Motor neuron (in vitro differentiated cells): ENCODE results near the gene SART3. TPM values are rescaled to one million over a fixed set of nuclear protein-coding genes. Genes with fewer than 3 reads are reported as not detected.

Experiments used
- ATAC-seq, 8 experiments: fragments of 200-7000 bp; cut with Tn5 transposase; replicated peaks in 6 of 8; 2 replicates each; pipeline ENCODE4 v1.8.0; 2021; ENCODE audit warnings: mild to moderate bottlenecking in 8 of 8, moderate library complexity in 8 of 8
- H3K27ac ChIP-seq, 2 donors: fragments of 250-450 bp; sonication (Bioruptor Pico); 2 replicates each; pipeline ENCODE4 v1.9.0; 2021; ENCODE audit warnings: antibody characterized with exemption in 2 of 2, mild to moderate bottlenecking in 2 of 2, moderate library complexity in 1 of 2
- H3K4me1 ChIP-seq, 2 donors: fragments of 250-450 bp; sonication (Bioruptor Pico); replicated peaks in 1 of 2; 2 replicates each; pipeline ENCODE4 v1.6.1; 2021; ENCODE audit warnings: antibody characterized with exemption in 2 of 2, mild to moderate bottlenecking in 2 of 2, moderate library complexity in 1 of 2
- H3K4me3 ChIP-seq, 5 donors: fragments of 250-450 bp; sonication (Bioruptor Pico); 2 replicates each; pipeline ENCODE4 v1.9.0; 2021; ENCODE audit warnings: antibody characterized with exemption in 5 of 5, mild to moderate bottlenecking in 5 of 5, moderate library complexity in 4 of 5
- WGBS, 10 experiments: fragments of 450-650 bp; shearing (Covaris generic); methylation state at CpG; one replicate each; pipeline ENCODE4 v1.0.0; 2022; 5-methylcytosine and 5-hydroxymethylcytosine counted together
- in situ Hi-C, 9 experiments: fragments of 400-800 bp; cut with MboI; loops; one replicate each; pipeline ENCODE4 v1.15.0; 2021; ENCODE audit warnings: low sequenced_read_pairs in 9 of 9, low pct_unique_long_range_greater_than_20kb in 2 of 9; ENCODE audit not compliant: unreplicated experiment in 9 of 9
- total RNA-seq, 8 experiments: library from RNA; unstranded; fragments of 300-600 nt; gene quantifications; 2 replicates each; pipeline versions ENCODE4 v1.2.3 to v1.2.4, GENCODE V29; 2022

The SART3 gene, protein sequence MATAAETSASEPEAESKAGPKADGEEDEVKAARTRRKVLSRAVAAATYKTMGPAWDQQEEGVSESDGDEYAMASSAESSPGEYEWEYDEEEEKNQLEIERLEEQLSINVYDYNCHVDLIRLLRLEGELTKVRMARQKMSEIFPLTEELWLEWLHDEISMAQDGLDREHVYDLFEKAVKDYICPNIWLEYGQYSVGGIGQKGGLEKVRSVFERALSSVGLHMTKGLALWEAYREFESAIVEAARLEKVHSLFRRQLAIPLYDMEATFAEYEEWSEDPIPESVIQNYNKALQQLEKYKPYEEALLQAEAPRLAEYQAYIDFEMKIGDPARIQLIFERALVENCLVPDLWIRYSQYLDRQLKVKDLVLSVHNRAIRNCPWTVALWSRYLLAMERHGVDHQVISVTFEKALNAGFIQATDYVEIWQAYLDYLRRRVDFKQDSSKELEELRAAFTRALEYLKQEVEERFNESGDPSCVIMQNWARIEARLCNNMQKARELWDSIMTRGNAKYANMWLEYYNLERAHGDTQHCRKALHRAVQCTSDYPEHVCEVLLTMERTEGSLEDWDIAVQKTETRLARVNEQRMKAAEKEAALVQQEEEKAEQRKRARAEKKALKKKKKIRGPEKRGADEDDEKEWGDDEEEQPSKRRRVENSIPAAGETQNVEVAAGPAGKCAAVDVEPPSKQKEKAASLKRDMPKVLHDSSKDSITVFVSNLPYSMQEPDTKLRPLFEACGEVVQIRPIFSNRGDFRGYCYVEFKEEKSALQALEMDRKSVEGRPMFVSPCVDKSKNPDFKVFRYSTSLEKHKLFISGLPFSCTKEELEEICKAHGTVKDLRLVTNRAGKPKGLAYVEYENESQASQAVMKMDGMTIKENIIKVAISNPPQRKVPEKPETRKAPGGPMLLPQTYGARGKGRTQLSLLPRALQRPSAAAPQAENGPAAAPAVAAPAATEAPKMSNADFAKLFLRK
- total RNA-seq: 10 to 100 TPM; 39.7 to 68.7 (median 46.1) TPM

DNA sequence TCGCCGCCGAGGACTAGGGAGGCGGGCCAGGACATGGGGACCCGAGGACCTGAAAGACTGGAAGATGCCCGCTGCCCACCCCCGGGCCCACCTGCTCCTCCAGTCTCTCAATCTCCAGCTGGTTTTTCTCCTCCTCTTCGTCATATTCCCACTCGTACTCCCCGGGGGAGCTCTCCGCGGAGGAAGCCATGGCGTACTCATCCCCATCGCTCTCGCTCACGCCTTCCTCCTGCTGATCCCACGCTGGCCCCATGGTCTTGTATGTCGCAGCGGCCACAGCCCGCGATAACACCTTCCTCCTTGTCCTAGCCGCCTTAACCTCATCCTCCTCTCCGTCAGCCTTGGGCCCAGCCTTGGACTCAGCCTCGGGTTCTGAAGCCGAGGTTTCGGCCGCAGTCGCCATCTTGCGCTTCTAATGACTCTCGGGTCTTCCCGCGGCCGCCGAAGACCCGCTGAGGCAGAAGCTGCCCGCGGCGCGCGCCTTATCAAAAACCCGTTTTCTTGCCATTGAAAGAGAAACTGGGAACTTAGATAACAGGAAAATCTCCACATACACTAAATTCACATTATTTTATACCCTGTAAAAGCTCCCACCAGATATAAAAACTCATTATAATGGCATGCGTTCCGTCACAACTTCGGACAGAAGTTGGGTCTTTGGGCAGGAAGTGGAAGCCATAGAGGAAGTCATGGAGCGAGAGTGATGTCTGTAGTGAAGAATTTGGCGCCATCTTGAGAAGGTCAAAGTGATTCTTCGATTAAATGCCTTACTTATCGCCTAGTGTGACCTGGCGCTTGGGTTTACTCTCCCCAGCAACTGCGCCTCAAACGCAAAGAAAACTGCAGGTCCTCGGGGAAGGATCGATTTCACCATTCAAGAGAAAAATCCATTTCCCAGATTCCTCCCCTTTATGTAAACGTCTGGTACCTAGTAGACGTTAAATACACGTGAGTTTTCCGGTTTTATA is at the start of gene SART3:
SART3 (minus strand) TSS at position 422 of the 968 bp plus-strand sequence; CDS start at position 403, 19 bp downstream.
- WGBS, 10 experiments: 0 to 3% (median 1%) methylated on average over 1 to 29 of the region's 57 CpGs
- Histone ChIP-seq H3K4me3 (peak within 1 kb of the TSS; percentile 86 to 96 (median 88)), H3K4me1 (peaks cover 9 to 10% of the 10 kb centered on the region in 2 donors), H3K27ac (peak within 1 kb of the TSS; percentile 91 to 98)
- in situ Hi-C loops: loop anchor here in 2 of 9 experiments (5.0 to 10.0 kb wide), 2 partner anchors 54 to 56 kb away; no protein-coding TSS in a partner anchor
- peak; percentile 36 to 53 (median 46) for ATAC-seq

DNA sequence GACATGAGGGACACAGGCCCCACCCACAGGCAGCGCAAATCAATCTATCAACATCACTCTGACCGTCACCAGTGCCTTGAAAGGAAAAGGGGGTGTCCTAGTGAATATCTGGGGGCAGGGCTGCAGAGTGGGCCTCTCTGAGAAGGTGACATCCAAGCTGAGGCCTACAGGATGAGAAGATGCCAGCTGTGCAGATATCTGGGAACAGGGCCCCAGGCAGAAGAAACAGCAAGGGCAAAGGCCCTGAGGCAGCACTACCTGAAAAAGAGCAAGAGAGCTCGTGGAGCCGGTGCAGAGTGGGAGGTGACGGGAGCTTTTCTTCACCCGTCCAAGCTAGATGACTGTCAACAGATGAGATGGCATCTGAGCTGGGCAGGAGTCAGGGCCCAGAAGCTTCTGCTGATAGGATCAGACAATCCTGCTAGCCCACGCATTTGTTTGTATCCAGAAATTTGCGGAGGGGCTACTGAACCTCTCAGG is 49.4 kb upstream of the SART3 start:
- in situ Hi-C loops: loop anchor here in 1 of 9 experiments (10.0 kb wide), 1 partner anchor 46 kb away; the partner anchor contains the start of genes ISCU and SART3
- Histone ChIP-seq H3K27ac (no peak overlapping the region), H3K4me1 (no peaks in the 10 kb centered on the region), H3K4me3 (no peak overlapping the region)
- no peak for ATAC-seq
- WGBS, 10 experiments: 62 to 100% (median 89%) methylated on average over 2 to 8 of the region's 8 CpGs; no CpG with 5 or more reads in 3 of the 10 experiments

DNA sequence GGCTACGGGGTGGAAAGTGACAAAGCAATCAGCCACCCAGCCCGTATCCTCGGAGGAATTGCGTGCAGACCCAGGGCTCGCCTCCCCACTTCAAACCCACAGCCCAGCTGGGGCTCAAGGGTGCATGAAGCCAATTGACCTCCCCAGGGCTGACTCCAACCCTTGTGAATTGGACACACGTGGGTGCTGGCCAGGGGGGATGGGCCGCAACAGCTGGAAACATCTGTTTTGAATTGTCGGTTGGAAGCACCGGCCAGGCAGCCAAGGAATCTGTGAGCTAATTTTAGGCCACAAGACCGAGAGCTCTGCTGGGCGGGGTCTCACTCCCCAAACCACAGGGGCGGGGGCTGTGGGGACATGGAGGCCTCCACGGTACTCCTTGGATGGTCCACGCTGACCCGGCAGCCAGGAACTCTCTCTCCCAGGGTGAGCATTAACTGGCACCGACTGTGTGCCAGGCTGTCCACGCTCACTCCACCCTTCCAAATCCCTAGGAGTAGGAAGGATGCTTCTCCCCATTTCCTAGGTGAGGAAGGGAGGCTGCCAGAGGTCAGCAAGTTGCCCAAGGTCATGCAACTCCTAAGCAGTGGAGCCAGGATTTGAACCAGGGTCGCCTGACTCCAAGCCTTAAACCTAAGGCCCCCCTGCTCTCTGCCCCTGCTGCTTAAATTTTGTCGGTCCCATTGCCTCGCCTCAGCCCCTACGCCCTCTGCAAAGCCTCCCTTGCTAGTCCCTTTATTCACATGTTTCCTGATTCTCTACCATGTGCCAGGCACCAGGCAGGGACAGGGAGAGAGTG is 48.8 kb upstream of the SART3 start:
- Histone ChIP-seq H3K27ac (no peak overlapping the region), H3K4me3 (no peak overlapping the region), H3K4me1 (no peaks in the 10 kb centered on the region)
- in situ Hi-C loops: loop anchor here in 1 of 9 experiments (10.0 kb wide), 1 partner anchor 45 kb away; the partner anchor contains the start of genes ISCU and SART3
- peak in 3 of 8 experiments; percentile 36 to 72 (median 71) for ATAC-seq
- WGBS, 10 experiments: 10 to 96% (median 40%) methylated on average over 1 to 3 of the region's 21 CpGs; no CpG with 5 or more reads in 5 of the 10 experiments

- Histone ChIP-seq H3K4me1 (no peaks in the 10 kb centered on the region), H3K27ac (no peak overlapping the region), H3K4me3 (no peak overlapping the region)
- in situ Hi-C loops: no loop called here
- ATAC-seq: no peak
- WGBS, 10 experiments: 33 to 100% (median 70%) methylated on average over 1 to 3 of the region's 5 CpGs; no CpG with 5 or more reads in 6 of the 10 experiments
Measured at GRCh38 chr12:108608616-108609015, 47.6 kb upstream of the SART3 start.

DNA sequence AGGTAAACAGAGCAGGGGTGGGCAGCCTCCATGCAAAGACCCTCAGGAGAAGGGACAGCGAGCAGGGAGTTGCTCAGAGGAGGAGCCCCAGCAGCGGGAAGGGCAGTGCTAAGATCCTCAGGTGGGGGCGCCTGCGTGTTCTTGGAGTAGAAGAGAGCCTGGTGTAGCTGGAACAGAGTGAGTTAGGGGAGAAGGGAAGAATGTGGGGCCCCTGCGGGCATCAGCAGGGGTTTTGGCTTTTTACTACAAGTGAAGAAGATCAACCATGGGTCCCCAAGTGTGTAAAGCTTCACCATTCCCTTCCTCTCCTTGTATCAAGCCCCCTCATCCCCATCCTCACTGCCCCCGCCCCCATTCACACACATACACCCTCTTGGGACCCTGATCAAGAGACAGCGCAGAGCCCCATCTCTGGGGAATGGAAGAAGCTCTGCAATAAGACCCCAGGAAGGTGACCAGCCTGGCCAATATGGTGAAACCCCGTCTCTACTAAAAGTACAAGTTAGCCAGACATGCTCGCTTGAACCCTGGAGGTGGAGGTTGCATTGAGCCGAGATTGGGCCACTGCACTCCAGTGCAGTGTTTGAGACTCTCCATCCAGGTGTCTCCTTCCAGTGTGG is 47.1 kb upstream of the SART3 start:
- in situ Hi-C loops: no loop called here
- no peak for ATAC-seq
- WGBS, 10 experiments: 71 to 100% (median 95%) methylated on average over 3 to 6 of the region's 10 CpGs; no CpG with 5 or more reads in 4 of the 10 experiments

GRCh38 chr12:108606492-108606891 is 45.5 kb upstream of the SART3 start:
- H3K4me1 ChIP-seq: no peaks in the 10 kb centered on the region
- H3K27ac ChIP-seq: no peak overlapping the region
- ATAC-seq: no peak
- H3K4me3 ChIP-seq: no peak overlapping the region
- in situ Hi-C loops: no loop called here
- WGBS, 10 experiments: 0 to 91% (median 73%) methylated on average over 1 to 7 of the region's 9 CpGs; no CpG with 5 or more reads in 5 of the 10 experiments

More for the DNA sequence above, 47.1 kb upstream of the SART3 start:
- H3K4me3 ChIP-seq: no peak overlapping the region
- no peaks in the 10 kb centered on the region for H3K4me1 ChIP-seq
- H3K27ac ChIP-seq: no peak overlapping the region

GRCh38 chr12:108605690-108606406 is 44.9 kb upstream of the SART3 start:
- 60 to 100% (median 80%) methylated on average over 1 to 4 of the region's 4 CpGs; no CpG with 5 or more reads in 3 of the 10 experiments for WGBS, 10 experiments
- Histone ChIP-seq H3K27ac (no peak overlapping the region), H3K4me3 (no peak overlapping the region), H3K4me1 (no peaks in the 10 kb centered on the region)
- in situ Hi-C loops: no loop called here
- ATAC-seq: no peak

GRCh38 chr12:108605000-108605689 is 44.2 kb upstream of the SART3 start:
- Histone ChIP-seq H3K4me1 (no peaks in the 10 kb centered on the region), H3K4me3 (no peak overlapping the region), H3K27ac (no peak overlapping the region)
- WGBS, 10 experiments: 20 to 90% (median 60%) methylated on average over 1 to 3 of the region's 3 CpGs; no CpG with 5 or more reads in 4 of the 10 experiments
- in situ Hi-C loops: no loop called here
- ATAC-seq: peak in 2 of 8 experiments; percentile 17 to 42

- Histone ChIP-seq H3K4me3 (no peak overlapping the region), H3K4me1 (no peaks in the 10 kb centered on the region), H3K27ac (no peak overlapping the region)
- in situ Hi-C loops: no loop called here
- no peak for ATAC-seq
- WGBS, 10 experiments: 10 to 92% (median 50%) methylated on average over 1 to 12 of the region's 14 CpGs; no CpG with 5 or more reads in 1 of the 10 experiments
Measured at GRCh38 chr12:108604208-108604941, 43.4 kb upstream of the SART3 start.
